GM12878 (cell line): Measurements from ENCODE around the gene NPAS3.

ENCODE experiments used
- BCL11A ChIP-seq: IDR thresholded peaks from 2 replicates; pipeline ENCODE4 v1.6.1; 2011; ENCODE audit warnings: low read depth, low read length
- CHD2 ChIP-seq: IDR thresholded peaks from 2 replicates; pipeline ENCODE4 v1.6.1; 2011; ENCODE audit warnings: low read depth, low read length, improper control_type of control experiment, borderline replicate concordance
- NFXL1 ChIP-seq: fragments of 450-650 bp; IDR thresholded peaks from 2 replicates; pipeline ENCODE4 v1.6.1; 2017; ENCODE audit warnings: antibody characterized with exemption, mild to moderate bottlenecking, borderline replicate concordance
- NFYB ChIP-seq: IDR thresholded peaks from 2 replicates; pipeline ENCODE4 v1.6.1; 2011; ENCODE audit warnings: low read depth, mild to moderate bottlenecking, low read length, improper control_type of control experiment, moderate library complexity; ENCODE audit not compliant: insufficient read depth
- POLR2A ChIP-seq: IDR thresholded peaks from 2 replicates; pipeline ENCODE4 v1.6.1; 2011; ENCODE audit warnings: low read depth, mild to moderate bottlenecking, low read length
- SMC3 ChIP-seq: IDR thresholded peaks from 2 replicates; pipeline ENCODE4 v1.6.1; 2011; ENCODE audit warnings: low read length, improper control_type of control experiment, borderline replicate concordance
- TAF1 ChIP-seq: IDR thresholded peaks from 2 replicates; pipeline ENCODE4 v1.6.1; 2011; ENCODE audit warnings: mild to moderate bottlenecking, low read depth, low read length, borderline replicate concordance
- TF ChIP-seq, protein P1 (sequence below), 3 experiments: IDR thresholded peaks in 2 of 3; conservative IDR thresholded peaks in 1 of 3; 2 replicates each; pipeline ENCODE4 v1.5.1; 2011; ENCODE audit warnings: low read depth in 3 of 3, low read length in 3 of 3, mild to moderate bottlenecking in 3 of 3, control low read depth in 2 of 3, moderate library complexity in 2 of 3, inconsistent platforms in 1 of 3, mixed read lengths in 1 of 3; ENCODE audit not compliant: control insufficient read depth in 2 of 3, insufficient read depth in 1 of 3; ENCODE audit errors: extremely low read depth in 1 of 3
- TF ChIP-seq, protein P2 (sequence below): IDR thresholded peaks from 2 replicates; pipeline ENCODE4 v1.6.1; 2012; ENCODE audit warnings: mild to moderate bottlenecking, low read depth, low read length

DNA sequence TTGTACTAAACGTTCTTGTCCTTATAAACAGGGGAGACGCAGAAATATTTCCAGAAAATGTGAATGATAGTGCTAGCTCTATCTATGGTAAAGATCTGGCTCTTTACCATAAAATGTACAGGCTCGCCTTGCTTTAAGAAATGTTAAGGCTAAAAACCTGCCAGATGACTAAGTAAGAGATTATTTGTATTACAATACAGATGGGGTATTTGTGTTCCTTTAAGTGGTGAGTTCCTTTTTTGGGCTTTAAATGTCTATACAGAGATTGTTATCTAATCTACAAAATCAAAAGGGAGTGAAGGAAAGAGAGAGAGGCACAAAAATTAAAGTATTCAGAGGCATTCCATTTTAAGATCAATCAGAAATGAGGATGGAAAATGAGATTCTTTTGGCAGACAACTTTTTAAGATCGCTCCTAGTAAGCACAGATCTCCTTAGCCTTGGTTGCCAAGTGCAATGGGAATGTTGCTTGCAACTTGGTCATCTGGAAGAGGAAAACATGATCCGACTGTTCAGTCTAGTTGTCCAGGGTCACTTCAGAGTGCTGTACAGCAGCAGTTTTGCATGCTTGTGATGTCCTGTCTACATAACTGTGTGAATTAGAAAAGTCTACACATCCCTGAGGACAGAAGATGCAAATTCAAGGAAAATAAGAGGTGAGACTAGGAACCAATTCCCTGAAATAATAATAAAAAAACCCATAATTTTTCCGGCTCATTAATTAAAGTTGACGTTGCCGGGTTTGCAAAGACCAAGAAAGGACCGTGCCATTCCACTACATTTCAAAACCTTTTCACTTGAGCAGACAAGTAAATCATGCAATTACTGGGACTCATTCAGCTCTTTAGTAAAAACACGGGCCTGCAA lies 631.4 kb downstream of the NPAS3 start:
- TF ChIP-seq, protein P1, sequence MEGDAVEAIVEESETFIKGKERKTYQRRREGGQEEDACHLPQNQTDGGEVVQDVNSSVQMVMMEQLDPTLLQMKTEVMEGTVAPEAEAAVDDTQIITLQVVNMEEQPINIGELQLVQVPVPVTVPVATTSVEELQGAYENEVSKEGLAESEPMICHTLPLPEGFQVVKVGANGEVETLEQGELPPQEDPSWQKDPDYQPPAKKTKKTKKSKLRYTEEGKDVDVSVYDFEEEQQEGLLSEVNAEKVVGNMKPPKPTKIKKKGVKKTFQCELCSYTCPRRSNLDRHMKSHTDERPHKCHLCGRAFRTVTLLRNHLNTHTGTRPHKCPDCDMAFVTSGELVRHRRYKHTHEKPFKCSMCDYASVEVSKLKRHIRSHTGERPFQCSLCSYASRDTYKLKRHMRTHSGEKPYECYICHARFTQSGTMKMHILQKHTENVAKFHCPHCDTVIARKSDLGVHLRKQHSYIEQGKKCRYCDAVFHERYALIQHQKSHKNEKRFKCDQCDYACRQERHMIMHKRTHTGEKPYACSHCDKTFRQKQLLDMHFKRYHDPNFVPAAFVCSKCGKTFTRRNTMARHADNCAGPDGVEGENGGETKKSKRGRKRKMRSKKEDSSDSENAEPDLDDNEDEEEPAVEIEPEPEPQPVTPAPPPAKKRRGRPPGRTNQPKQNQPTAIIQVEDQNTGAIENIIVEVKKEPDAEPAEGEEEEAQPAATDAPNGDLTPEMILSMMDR (IDR thresholded peaks at IDR 0.05 in 2 of 3, conservative IDR thresholded peaks at IDR 0.05 in 1 of 3; ENCODE audit: control insufficient read depth in 2 of 3, extremely low read depth in 1 of 3, insufficient read depth in 1 of 3, low read depth in 3 of 3, low read length in 3 of 3) = no peak
- TF ChIP-seq CHD2 = no peak
- TF ChIP-seq NFXL1 = no peak
- TF ChIP-seq SMC3 = no peak
- no peak for TF ChIP-seq BCL11A
- TF ChIP-seq POLR2A = no peak
- no peak for TF ChIP-seq NFYB
- TF ChIP-seq, protein P2, sequence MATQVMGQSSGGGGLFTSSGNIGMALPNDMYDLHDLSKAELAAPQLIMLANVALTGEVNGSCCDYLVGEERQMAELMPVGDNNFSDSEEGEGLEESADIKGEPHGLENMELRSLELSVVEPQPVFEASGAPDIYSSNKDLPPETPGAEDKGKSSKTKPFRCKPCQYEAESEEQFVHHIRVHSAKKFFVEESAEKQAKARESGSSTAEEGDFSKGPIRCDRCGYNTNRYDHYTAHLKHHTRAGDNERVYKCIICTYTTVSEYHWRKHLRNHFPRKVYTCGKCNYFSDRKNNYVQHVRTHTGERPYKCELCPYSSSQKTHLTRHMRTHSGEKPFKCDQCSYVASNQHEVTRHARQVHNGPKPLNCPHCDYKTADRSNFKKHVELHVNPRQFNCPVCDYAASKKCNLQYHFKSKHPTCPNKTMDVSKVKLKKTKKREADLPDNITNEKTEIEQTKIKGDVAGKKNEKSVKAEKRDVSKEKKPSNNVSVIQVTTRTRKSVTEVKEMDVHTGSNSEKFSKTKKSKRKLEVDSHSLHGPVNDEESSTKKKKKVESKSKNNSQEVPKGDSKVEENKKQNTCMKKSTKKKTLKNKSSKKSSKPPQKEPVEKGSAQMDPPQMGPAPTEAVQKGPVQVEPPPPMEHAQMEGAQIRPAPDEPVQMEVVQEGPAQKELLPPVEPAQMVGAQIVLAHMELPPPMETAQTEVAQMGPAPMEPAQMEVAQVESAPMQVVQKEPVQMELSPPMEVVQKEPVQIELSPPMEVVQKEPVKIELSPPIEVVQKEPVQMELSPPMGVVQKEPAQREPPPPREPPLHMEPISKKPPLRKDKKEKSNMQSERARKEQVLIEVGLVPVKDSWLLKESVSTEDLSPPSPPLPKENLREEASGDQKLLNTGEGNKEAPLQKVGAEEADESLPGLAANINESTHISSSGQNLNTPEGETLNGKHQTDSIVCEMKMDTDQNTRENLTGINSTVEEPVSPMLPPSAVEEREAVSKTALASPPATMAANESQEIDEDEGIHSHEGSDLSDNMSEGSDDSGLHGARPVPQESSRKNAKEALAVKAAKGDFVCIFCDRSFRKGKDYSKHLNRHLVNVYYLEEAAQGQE = no peak
- TF ChIP-seq TAF1 = no peak
